Stimulated activated CD8-positive, alpha-beta memory T cell treated with anti-CD3 and anti-CD28 coated beads, Interleukin-7, amount 100 ng/mL, for 1 hour (primary cell): ENCODE measurements around the gene LGALS14.

Experiments
- DNase-seq, 2 donors: peaks; one replicate each; pipeline ENCODE4 v3.0.0-alpha.2; 2020; ENCODE audit warnings: low read depth in 2 of 2

The LGALS14 gene

DNA sequence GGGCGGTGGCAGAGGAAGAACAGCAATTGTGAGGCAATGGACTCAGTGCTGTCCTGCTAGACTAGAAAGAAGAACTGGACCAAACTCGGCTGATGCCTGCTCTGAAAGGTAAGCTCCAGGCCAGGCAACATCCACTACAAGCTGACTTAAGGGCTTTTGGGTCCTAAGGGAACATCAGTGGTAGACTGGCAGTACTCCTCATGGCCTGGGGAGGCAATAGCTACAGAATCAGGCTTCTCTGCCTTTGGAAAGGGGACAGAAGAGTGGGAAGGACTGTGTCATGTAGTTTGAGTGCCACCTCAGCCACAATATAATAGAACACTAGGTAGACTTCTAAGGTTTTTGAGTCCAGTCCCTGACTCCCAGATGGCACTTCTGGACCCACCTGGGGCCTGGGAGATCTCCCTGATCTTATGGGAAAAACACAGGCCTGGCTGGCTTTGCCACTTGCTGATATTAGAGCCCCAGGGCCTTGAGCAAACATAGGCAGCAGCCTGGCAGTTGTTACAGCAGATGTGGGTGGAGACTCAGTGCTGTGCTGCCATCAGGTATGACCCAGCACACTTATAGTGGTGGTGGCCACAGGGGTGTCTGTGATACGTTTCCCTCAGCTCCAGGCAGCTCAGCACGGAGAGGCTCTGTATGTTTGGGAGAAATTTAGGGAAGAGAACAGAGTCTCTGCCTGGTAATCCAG, 42.7 kb downstream of the LGALS14 start:
- no peak for DNase-seq

DNA sequence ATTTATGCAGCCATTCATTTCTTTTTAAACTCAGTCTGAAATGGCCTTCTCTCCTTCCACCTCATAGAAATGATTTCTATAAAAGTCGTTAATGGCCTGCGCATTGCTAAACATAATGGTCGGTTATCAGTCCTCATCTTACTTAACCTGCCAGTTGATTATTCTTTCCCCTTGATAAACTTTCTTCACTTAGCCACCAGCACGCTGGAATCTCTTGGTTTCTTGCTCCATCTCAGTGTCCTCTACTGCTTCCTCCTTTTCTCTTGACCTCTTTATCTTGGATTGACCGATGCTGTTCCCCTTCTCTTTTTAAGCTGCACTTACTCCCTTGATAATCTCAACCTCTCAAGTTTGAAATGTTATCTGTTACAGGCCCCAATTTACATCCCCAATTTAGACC, 45.7 kb downstream of the LGALS14 start:
- DNase-seq = no peak

DNA sequence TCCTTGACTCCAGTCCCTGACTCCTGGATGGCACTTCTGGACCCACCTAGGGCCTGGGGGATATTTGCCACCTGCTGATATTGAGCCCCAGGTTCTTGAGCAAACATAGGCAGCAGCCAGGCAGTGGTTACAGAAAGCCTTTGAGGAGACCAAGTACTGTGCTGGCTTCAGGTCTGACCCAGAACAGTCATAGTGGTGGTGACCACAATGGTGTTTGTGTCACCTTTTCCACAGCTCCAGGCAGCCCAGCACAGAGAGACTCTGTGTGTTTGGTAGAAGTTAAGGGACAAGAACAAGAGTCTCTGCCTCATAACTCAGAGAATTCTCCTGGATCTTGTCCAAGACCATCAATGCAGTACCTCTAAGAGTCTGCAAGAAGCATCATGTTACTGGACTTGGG, 48.1 kb downstream of the LGALS14 start:
- no peak for DNase-seq

GRCh38 chr19:39752795-39753194, 48.5 kb downstream of the LGALS14 start:
- no peak for DNase-seq

DNA sequence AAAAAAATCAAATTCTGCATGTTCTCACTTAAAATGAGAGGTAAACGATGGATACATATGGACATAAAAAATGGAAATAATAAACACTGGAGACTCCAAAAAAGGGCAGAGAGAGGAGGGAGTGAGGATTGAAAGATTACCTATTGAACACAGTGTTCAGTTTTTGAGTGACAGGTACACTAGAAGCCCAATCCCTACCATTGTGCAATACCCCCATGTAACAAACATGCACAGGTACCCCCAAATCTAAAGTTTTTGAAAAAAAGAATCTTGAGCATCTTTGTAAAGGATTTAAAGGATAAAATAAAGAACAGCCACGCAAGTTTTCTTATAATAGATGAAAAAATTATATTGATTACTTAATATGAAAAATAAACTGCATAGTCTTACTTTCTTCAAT, 50.3 kb downstream of the LGALS14 start:
- DNase-seq = no peak

GRCh38 chr19:39754971-39755370, 50.7 kb downstream of the LGALS14 start:
- DNase-seq = no peak
